K562 (cell line): ENCODE results near the gene CCDC9. TPM values are rescaled to one million over a fixed set of nuclear protein-coding genes. Genes with fewer than 3 reads are reported as not detected.

Experiments used
- CREB1 ChIP-seq, 2 experiments: sonication (generic) in 1 of 2; formaldehyde crosslinking in 1 of 2; IDR thresholded peaks; 2 replicates each; pipeline versions ENCODE4 v1.6.1 to v1.8.0; 2012 to 2022; ENCODE audit warnings: inconsistent platforms in 1 of 2, mild to moderate bottlenecking in 1 of 2, missing genetic modification reagents in 1 of 2, moderate library complexity in 1 of 2
- DACH1 ChIP-seq: fragments of 450-650 bp; IDR thresholded peaks from 2 replicates; pipeline ENCODE4 v1.6.1; 2018; ENCODE audit not compliant: partially characterized antibody
- EP400 ChIP-seq: fragments of 450-650 bp; IDR thresholded peaks from 2 replicates; pipeline ENCODE4 v1.6.1; 2017; ENCODE audit warnings: antibody characterized with exemption, mild to moderate bottlenecking, moderate library complexity
- FOXJ2 ChIP-seq: fragments of 200-800 bp; sonication (Bioruptor generic); IDR thresholded peaks from 2 replicates; pipeline ENCODE4 v1.6.1; 2016; ENCODE audit warnings: missing genetic modification characterization, missing compliant biosample characterization
- GATAD2A ChIP-seq: fragments of 450-650 bp; IDR thresholded peaks from 2 replicates; pipeline ENCODE4 v1.6.1; 2017
- HMGXB4 ChIP-seq: sonication (generic); formaldehyde crosslinking; IDR thresholded peaks from 2 replicates; pipeline ENCODE4 v1.8.1; 2023; ENCODE audit warnings: mild to moderate bottlenecking, missing genetic modification reagents
- L3MBTL2 ChIP-seq: fragments of 450-650 bp; IDR thresholded peaks from 2 replicates; pipeline ENCODE4 v1.6.1; 2016; ENCODE audit warnings: mild to moderate bottlenecking, moderate library complexity
- NFXL1 ChIP-seq: fragments of 450-650 bp; formaldehyde crosslinking; IDR thresholded peaks from 2 replicates; pipeline ENCODE4 v1.4.0; 2021; ENCODE audit warnings: mild to moderate bottlenecking
- PHF8 ChIP-seq: fragments of 200-600 bp; sonication (generic); IDR thresholded peaks from 2 replicates; pipeline ENCODE4 v1.6.1; 2012; ENCODE audit warnings: mixed run types, mild to moderate bottlenecking, inconsistent platforms, low read length, moderate library complexity, borderline replicate concordance
- POLR3A ChIP-seq: IDR thresholded peaks from 2 replicates; pipeline ENCODE4 v1.6.1; 2011; ENCODE audit warnings: borderline replicate concordance, mild to moderate bottlenecking, moderate library complexity; ENCODE audit not compliant: insufficient read length, insufficient read depth; ENCODE audit errors: extremely low read depth
- SAFB2 ChIP-seq: fragments of 200-400 bp; formaldehyde crosslinking; IDR thresholded peaks from 2 replicates; pipeline ENCODE4 v1.6.1; 2018; ENCODE audit warnings: borderline replicate concordance, low read length, low read depth, moderate library complexity; ENCODE audit not compliant: severe bottlenecking
- SFPQ ChIP-seq: fragments of 200-400 bp; formaldehyde crosslinking; IDR thresholded peaks from 2 replicates; pipeline ENCODE4 v1.6.1; 2017; ENCODE audit warnings: mild to moderate bottlenecking, low read depth, low read length, moderate library complexity
- ZBTB17 ChIP-seq: fragments of 450-650 bp; formaldehyde crosslinking; IDR thresholded peaks from 2 replicates; pipeline ENCODE4 v1.4.0; 2020; ENCODE audit warnings: mild to moderate bottlenecking
- ZBTB49 ChIP-seq: sonication (generic); formaldehyde crosslinking; IDR thresholded peaks from 2 replicates; pipeline ENCODE4 v1.8.0; 2022; ENCODE audit warnings: missing genetic modification reagents, mild to moderate bottlenecking, borderline replicate concordance
- ZEB2 ChIP-seq: fragments of 450-650 bp; IDR thresholded peaks from 2 replicates; pipeline ENCODE4 v1.6.1; 2016
- ZNF146 ChIP-seq: IDR thresholded peaks from one replicate; pipeline ENCODE4 v1.6.1; 2018; ENCODE audit warnings: missing compliant biosample characterization; ENCODE audit not compliant: unreplicated experiment
- ZNF395 ChIP-seq: fragments of 200-800 bp; sonication (Bioruptor generic); IDR thresholded peaks from 2 replicates; pipeline ENCODE4 v1.6.1; 2017; ENCODE audit warnings: missing genetic modification characterization, missing compliant biosample characterization
- ZNF695 ChIP-seq: fragments of 450-650 bp; formaldehyde crosslinking; IDR thresholded peaks from 2 replicates; pipeline ENCODE4 v1.4.0; 2020; ENCODE audit warnings: mild to moderate bottlenecking, moderate library complexity
- polyA plus RNA-seq, 8 experiments: library from polyadenylated mRNA; depleted of rRNA in 4 of 8; stranded (reverse) in 5 of 8; unstranded in 3 of 8; fragments of >200 nt; fragmentation: Nextera tagmentation in 2 of 8; fragmentation: Illumina TruSeq in 1 of 8; extraction: Ambion mirVana in 2 of 8; extraction: Trizol in 1 of 8; gene quantifications; 2 replicates each; pipeline versions ENCODE4 v1.2.1 to v1.2.3, GENCODE V29; 2011 to 2014; ENCODE audit warnings: inconsistent platforms in 1 of 8, missing spikeins in 1 of 8
- total RNA-seq, 7 experiments: library from RNA; depleted of rRNA in 6 of 7; stranded (reverse); fragments of >200 nt in 6 of 7; fragmentation: Illumina TruSeq in 2 of 7; extraction: Trizol in 2 of 7; gene quantifications; 2 replicates each; pipeline versions ENCODE4 v1.2.1 to v1.2.3, GENCODE V29; 2011 to 2021; ENCODE audit warnings: low replicate concordance in 1 of 7

Gene CCDC9
- total and polyA plus RNA-seq, 9 of the 15 experiments (the other 6 are each of a cell fraction or from before 2014, with no cell fraction given) = 0.23 to 38.6 (median 8.4) TPM

GRCh38 chr19:47240996-47241918 lies 15.1 kb upstream of the CCDC9 start (continued):
- no peak for TF ChIP-seq ZNF395
- no peak for TF ChIP-seq HMGXB4
- no peak for TF ChIP-seq ZNF695
- no peak for TF ChIP-seq DACH1
- TF ChIP-seq POLR3A = no peak
- TF ChIP-seq NFXL1 (CRISPR knock-in tag) = no peak
- peak; percentile 19; the same call in 1 of the 2 replicates for TF ChIP-seq PHF8
- no peak for TF ChIP-seq ZBTB17 (CRISPR knock-in tag)
- no peak for TF ChIP-seq SAFB2
- TF ChIP-seq ZNF146 (CRISPR knock-in tag) = no peak
- TF ChIP-seq ZBTB49 (CRISPR knock-in tag) = no peak
- TF ChIP-seq GATAD2A = no peak
- peak; percentile 88 for TF ChIP-seq ZEB2
- TF ChIP-seq EP400 = peak; percentile 74
- no peak for TF ChIP-seq SFPQ
- no peak; the same call in 1 of the 2 replicates for TF ChIP-seq FOXJ2
- TF ChIP-seq L3MBTL2 = peak; percentile 19; the same call in 1 of the 2 replicates
- 0 out of 2 replicates have a peak, but pooled peaks have one; percentile 46 for TF ChIP-seq CREB1 (IDR thresholded peaks at IDR 0.05)
- peak; percentile 49; the same call in 1 of the 2 replicates for TF ChIP-seq CREB1 (CRISPR knock-in tag; IDR thresholded peaks at IDR 0.05)
